Mononuclear cell (primary cell): ENCODE data around the gene ENTPD7. TPM values are rescaled to one million over a fixed set of nuclear protein-coding genes. Genes with fewer than 3 reads are reported as not detected.
"Not testable (repeated sequence)": the region's sequence is repeated elsewhere in the genome, so short reads cannot be mapped to it uniquely, and the experiment has no call there.

ENCODE experiments used
- H3K27me3 ChIP-seq: 2 replicates; pipeline ENCODE4 v1.6.0; 2011; ENCODE audit warnings: low read length, control low read depth; ENCODE audit not compliant: insufficient read depth
- H3K4me1 ChIP-seq: 2 replicates; pipeline ENCODE4 v1.5.1; 2011; ENCODE audit warnings: mild to moderate bottlenecking, low read length, control low read depth; ENCODE audit not compliant: insufficient read depth
- H3K4me3 ChIP-seq: 2 replicates; pipeline ENCODE4 v1.5.1; 2011; ENCODE audit warnings: mild to moderate bottlenecking, low read length, moderate library complexity
- H3K9me3 ChIP-seq: 2 replicates; pipeline ENCODE4 v1.5.1; 2011; ENCODE audit warnings: low read depth, mild to moderate bottlenecking, control low read depth, low read length
- total RNA-seq: library from RNA; depleted of rRNA; stranded (reverse); fragments of >200 nt; gene quantifications from one replicate; pipeline ENCODE4 v1.2.3, GENCODE V29; 2012

Gene ENTPD7
- total RNA-seq, 1 donor: 4.6 TPM

- Histone ChIP-seq H3K27me3 (no peaks in the 10 kb centered on the region), H3K4me1 (no peaks in the 10 kb centered on the region), H3K4me3 (no peak overlapping the region), H3K9me3 (no peaks in the 10 kb centered on the region)
These were observed 36.5 kb downstream of the ENTPD7 start for GRCh38 chr10:99695761-99696160.

GRCh38 chr10:99698504-99699080 is 39.3 kb downstream of the ENTPD7 start:
- H3K9me3 ChIP-seq: no peaks in the 10 kb centered on the region
- H3K4me3 ChIP-seq: no peak overlapping the region
- no peaks in the 10 kb centered on the region for H3K27me3 ChIP-seq

GRCh38 chr10:99700649-99701048 is 41.3 kb downstream of the ENTPD7 start:
- H3K4me1 ChIP-seq: no peaks in the 10 kb centered on the region
- no peaks in the 10 kb centered on the region for H3K9me3 ChIP-seq
- H3K4me3 ChIP-seq: no peak overlapping the region
- H3K27me3 ChIP-seq: no peaks in the 10 kb centered on the region

More at GRCh38 chr10:99698504-99699080, 39.3 kb downstream of the ENTPD7 start:
- H3K4me1 ChIP-seq: no peaks in the 10 kb centered on the region

GRCh38 chr10:99708428-99709012 is 49.2 kb downstream of the ENTPD7 start:
- H3K9me3 ChIP-seq: no peaks in the 10 kb centered on the region
- no peaks in the 10 kb centered on the region for H3K4me1 ChIP-seq
- no peaks in the 10 kb centered on the region for H3K27me3 ChIP-seq
- H3K4me3 ChIP-seq: no peak overlapping the region

- no peaks in the 10 kb centered on the region for H3K4me1 ChIP-seq
- no peaks in the 10 kb centered on the region for H3K9me3 ChIP-seq
- H3K27me3 ChIP-seq: no peaks in the 10 kb centered on the region
- H3K4me3 ChIP-seq: no peak overlapping the region
These were observed 50.3 kb downstream of the ENTPD7 start for GRCh38 chr10:99709480-99710229.

- Histone ChIP-seq H3K4me3 (no peak overlapping the region), H3K9me3 (no peaks in the 10 kb centered on the region), H3K4me1 (no peaks in the 10 kb centered on the region), H3K27me3 (no peaks in the 10 kb centered on the region)
These were observed 51.9 kb downstream of the ENTPD7 start for GRCh38 chr10:99711129-99711719.

DNA sequence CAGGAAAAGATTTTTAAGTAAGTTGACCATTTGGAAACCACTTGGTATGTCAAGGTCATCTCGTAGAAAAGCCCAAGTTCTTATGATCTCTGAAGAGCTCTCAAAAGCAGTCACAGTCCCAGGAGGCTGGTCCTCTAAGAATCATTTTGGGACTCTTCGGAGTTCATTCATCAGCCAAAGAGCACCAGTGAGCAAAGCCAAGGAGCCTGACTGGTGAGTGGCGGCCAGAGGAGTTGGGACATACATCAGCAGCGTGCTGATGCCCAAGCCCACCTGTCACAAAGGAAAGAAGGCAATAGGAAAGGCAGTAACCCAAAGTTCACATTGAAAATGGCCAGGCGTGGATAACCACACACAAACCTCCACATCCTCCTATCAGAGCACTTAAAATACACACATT is 55.1 kb downstream of the ENTPD7 start:
- H3K4me1 ChIP-seq: no peaks in the 10 kb centered on the region
- H3K27me3 ChIP-seq: no peaks in the 10 kb centered on the region
- no peak overlapping the region for H3K4me3 ChIP-seq
- H3K9me3 ChIP-seq: no peaks in the 10 kb centered on the region

DNA sequence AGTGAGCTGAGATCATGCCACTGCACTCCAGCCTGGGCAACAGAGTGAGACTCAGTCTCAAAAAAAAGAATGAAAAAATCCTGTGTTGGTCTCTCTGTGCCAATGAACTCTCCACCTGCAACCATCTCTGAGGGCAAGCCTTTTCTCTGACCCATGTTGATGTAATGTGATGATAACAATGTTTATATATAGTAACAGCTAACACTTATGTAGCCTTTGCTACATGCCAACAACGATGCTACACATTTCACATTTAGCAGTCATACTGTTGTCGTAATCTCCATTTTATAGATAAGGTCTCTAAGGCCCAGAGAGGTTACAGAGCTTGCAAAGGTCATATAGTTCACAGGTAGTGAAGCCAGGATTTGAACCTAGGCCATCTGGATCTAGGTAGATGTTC is 61.1 kb downstream of the ENTPD7 start:
- H3K27me3 ChIP-seq: no peaks in the 10 kb centered on the region
- H3K4me3 ChIP-seq: no peak overlapping the region
- H3K4me1 ChIP-seq: no peaks in the 10 kb centered on the region
- H3K9me3 ChIP-seq: no peaks in the 10 kb centered on the region

GRCh38 chr10:99730026-99730425 is 70.7 kb downstream of the ENTPD7 start:
- Histone ChIP-seq H3K9me3 (no peaks in the 10 kb centered on the region), H3K4me3 (no peak overlapping the region), H3K27me3 (no peaks in the 10 kb centered on the region), H3K4me1 (peaks cover 32% of the 10 kb centered on the region)

DNA sequence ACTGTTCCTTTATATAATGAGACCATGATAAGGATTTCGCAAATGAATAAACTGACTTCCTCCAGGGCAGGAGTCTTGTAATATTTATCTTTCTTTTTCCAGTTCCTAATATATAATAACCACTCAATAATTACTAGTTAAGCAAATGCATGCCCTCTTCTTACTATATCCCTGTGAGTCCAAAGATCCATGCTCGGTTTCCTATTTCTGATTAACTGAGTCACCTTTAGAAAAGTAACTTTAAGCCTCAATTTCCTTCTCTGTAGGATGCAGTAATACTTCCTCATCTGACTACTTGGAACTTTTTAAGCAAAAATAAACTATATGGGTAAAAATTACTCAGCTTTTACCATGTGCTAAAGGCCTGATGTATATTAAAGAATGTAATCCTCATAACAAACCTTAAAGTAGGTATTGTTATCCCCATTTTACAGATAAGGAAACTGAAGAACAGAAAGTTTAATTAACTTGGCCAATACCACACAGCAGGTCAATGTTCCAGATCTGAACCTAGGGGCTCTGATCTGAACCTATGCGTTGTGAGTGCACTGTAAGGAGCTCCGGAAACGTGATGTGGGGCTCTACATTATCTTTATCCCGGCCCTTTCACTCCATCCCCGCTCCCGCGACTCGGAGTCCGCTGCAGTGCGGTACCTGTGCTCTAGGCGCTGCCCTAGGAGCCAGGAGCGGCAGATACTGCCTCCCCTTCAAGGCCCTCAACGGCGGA is 72.2 kb downstream of the ENTPD7 start:
- Histone ChIP-seq H3K4me3 (peak overlapping the region; percentile 82), H3K27me3 (no peaks in the 10 kb centered on the region), H3K4me1 (peaks cover 32% of the 10 kb centered on the region), H3K9me3 (no peaks in the 10 kb centered on the region)

DNA sequence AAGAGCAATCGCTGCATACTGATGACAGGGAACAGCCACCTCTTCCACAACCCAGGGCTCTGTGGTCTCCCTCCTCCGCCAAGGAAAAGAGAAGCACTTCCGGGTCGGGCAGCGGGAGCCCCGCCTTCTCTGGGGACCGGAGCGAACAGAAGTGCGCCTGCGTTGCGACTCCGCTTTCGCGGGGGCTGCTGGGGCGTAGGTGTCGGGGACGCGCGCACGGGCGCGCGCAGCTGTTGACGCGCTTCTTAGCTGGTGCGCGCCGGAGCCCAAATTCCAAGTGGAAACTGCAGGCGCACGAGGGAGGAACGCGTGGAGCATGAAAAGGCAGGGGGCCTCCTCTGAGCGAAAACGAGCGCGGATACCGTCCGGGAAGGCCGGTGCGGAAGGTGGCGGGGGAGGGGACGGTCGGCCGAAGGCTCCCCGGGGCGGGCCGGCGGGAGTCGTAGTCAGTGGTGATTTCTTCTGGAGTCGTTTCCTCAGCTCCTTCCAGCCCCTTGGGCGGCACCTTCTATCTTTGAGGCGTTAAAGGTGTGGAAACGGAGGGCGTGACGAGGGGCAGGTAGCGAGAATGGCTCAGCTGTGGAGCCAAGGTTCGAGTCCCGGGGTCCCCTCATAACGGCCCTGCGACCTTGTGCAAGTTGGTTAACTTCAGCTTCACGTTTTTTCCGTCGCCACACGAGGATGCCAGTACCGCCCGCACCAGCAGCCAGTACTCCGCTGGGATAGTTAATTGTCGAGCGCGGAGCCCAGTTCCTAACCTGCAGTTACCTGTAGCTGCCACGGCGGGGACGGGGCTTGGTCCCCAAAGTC is 72.9 kb downstream of the ENTPD7 start, which contains the start of the genes COX15 and CUTC:
TSS of gene COX15 (minus strand) at position 95 of the 810 bp plus-strand sequence. CDS start at position 17, 78 bp downstream.
TSS of gene CUTC (plus strand) at position 202 of the 810 bp plus-strand sequence. CDS start at position 317, 115 bp downstream.
- Histone ChIP-seq H3K4me3 (peak within 1 kb of the TSS; percentile 82), H3K4me1 (peaks cover 32% of the 10 kb centered on the region), H3K27me3 (no peaks in the 10 kb centered on the region), H3K9me3 (no peaks in the 10 kb centered on the region)

DNA sequence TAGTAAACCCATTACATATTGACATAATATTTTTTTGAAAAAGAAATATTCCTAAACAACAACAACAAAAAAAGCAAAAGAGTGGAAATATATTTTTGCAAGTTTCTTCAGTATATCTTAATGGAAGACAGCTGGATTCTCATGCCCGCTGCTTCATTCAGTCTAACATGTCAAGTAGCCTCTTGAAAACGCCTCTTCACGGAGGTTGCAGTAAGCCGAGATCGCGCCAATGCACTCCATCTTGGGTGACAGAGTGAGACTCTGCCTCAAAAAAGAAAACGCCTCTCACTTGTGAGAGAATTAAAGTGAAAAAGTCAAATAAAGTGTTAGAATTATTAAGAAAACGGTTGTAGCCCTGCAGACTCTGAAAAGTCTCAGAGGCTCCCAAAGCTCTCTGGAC is 74.1 kb downstream of the ENTPD7 start:
- Histone ChIP-seq H3K4me1 (peaks cover 32% of the 10 kb centered on the region), H3K4me3 (no peak overlapping the region)

GRCh38 chr10:99734111-99734510 is 74.8 kb downstream of the ENTPD7 start:
- peaks cover 32% of the 10 kb centered on the region for H3K4me1 ChIP-seq
- H3K4me3 ChIP-seq, H3K9me3 ChIP-seq, H3K27me3 ChIP-seq: not testable (repeated sequence)

More for the DNA sequence above, 74.1 kb downstream of the ENTPD7 start:
- Histone ChIP-seq H3K27me3 (no peaks in the 10 kb centered on the region), H3K9me3 (no peaks in the 10 kb centered on the region)

DNA sequence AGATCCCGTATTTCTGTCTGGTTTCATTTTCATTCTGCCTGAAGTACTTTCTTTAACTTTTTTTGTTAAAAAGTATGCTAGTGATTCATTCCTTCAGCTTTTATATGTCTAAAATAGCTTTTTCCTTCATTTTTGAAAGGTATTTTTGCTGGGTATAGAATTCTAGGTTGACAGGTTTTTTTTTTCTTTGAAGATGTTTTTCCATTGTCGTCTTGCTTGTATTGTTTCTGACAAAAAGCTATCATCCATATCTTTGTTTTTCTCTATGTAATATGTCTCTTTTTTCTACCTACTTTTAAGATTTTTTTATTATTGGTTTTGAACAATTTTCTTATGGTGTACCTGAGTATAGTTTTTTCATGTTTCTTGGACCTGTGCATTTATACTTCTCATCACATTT is 81.0 kb downstream of the ENTPD7 start:
- Histone ChIP-seq H3K9me3 (peaks cover 16% of the 10 kb centered on the region), H3K4me3 (no peak overlapping the region), H3K4me1 (no peaks in the 10 kb centered on the region), H3K27me3 (no peaks in the 10 kb centered on the region)
